Right cardiac atrium (tissue), 5 donors: ENCODE results near the gene SDS. TPM values are rescaled to one million over a fixed set of nuclear protein-coding genes. Genes with fewer than 3 reads are reported as not detected.

Experiments used
- ATAC-seq, 2 donors: fragments of 200-7000 bp; cut with Tn5 transposase; one replicate each; pipeline versions ENCODE4 v1.8.0 to v1.9.1; 2020; ENCODE audit warnings: moderate library complexity in 2 of 2, mild to moderate bottlenecking in 1 of 2
- DNase-seq, 3 donors: peaks; one replicate each; pipeline ENCODE4 v3.0.0-alpha.2; 2020
- H3K27ac ChIP-seq: one replicate; pipeline ENCODE4 v1.5.1; 2013; ENCODE audit warnings: mild to moderate bottlenecking, low read length, control low read depth, moderate library complexity
- H3K27me3 ChIP-seq: one replicate; pipeline ENCODE4 v1.6.1; 2013; ENCODE audit not compliant: control insufficient read depth, insufficient read depth
- H3K4me1 ChIP-seq: one replicate; pipeline ENCODE4 v1.6.1; 2013; ENCODE audit warnings: low read length; ENCODE audit not compliant: control insufficient read depth, insufficient read depth
- H3K4me3 ChIP-seq: one replicate; pipeline ENCODE4 v1.5.1; 2013; ENCODE audit warnings: low read length, control low read depth
- H3K9me3 ChIP-seq: one replicate; pipeline ENCODE4 v1.6.1; 2013; ENCODE audit warnings: low read length; ENCODE audit not compliant: control insufficient read depth
- WGBS: extraction: QIAGEN DNeasy Blood & Tissue Kit; methylation state at CpG from one replicate; pipeline ENCODE4 v1.1.7; 2013; 5-methylcytosine and 5-hydroxymethylcytosine counted together
- intact Hi-C, 4 donors: fragments of 100-400 bp; cut with DNase I; formaldehyde crosslinking; loops; one replicate each; pipeline versions ENCODE4 v1.11.0 to v1.14.0; 2022 to 2023
- polyA plus RNA-seq: library from polyadenylated mRNA; stranded (reverse); fragments of 200-250 nt; gene quantifications from one replicate; pipeline ENCODE4 v1.2.3, GENCODE V29; 2013
- total RNA-seq, 4 donors: library from RNA; stranded (reverse); fragmentation: NEBNext Ultra II Directional; extraction: Animal tissue kit (Norgen Biotek cat#: 25700); gene quantifications; one replicate each; pipeline ENCODE4 v1.2.1, GENCODE V29; 2021
- donor health status: healthy with polysubstance abuse.
- donor health status: DM: no; HTN: yes; CAD: no.
- donor health status: DM: no; HTN: no; CAD: no.
- donor health status: DM: no; HTN: yes; CAD: no; lungs with severe emphysema.
- donor health status: DM: yes; HTN: yes; CAD: no.

SDS gene
- total and polyA plus RNA-seq, 5 donors, result 0.26 to 0.58 (median 0.43) TPM; not detected in 1

DNA sequence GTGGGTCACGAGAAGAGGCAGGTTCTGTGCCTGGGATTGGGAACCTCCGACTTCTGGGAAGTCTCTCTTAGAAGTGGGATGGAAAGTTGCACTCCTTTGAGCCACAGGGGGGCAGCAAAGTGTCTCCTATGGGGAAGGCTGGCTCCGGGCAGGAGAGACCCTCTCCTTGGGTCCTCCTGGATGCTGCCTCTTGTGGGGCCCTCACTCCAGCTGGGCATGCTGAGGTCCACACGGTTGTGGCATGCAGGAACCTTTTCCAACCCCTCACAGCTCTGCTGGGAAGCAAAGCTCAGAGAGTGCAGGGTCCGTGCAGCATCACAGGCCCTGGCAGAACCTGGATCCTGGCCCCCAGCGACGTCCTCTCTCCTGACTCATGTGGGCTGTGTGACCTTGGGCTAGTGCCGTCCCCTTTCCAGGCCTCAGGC lies 35.9 kb upstream of the SDS start:
- 26% methylated on average over 8 of the region's 8 CpGs for WGBS
- peak; percentile 37 to 48 for ATAC-seq

DNA sequence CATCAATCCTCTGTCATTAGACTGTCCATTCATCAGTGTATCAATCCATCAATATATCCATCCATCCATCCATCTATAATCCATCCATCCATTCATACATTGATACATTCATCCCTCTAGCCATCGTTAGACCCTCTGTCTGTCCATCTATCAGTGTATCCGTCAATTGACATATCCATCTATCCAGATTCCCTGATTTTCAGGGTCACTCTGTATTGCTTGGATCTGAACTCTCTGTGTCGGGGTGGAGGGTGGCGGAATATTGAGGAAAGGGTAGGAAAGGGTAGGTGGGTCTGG lies 35.6 kb upstream of the SDS start:
- ATAC-seq (no peak), DNase-seq (no peak)
- Histone ChIP-seq H3K27me3 (no peaks in the 10 kb centered on the region), H3K9me3 (no peaks in the 10 kb centered on the region), H3K4me3 (no peak overlapping the region), H3K4me1 (no peaks in the 10 kb centered on the region), H3K27ac (no peak overlapping the region)
- 37% methylated on average over 4 of the region's 4 CpGs for WGBS
- intact Hi-C loops, result no loop called here

More for the DNA sequence above, 35.9 kb upstream of the SDS start:
- H3K4me3 ChIP-seq, result no peak overlapping the region
- no peak overlapping the region for H3K27ac ChIP-seq
- H3K4me1 ChIP-seq, result no peaks in the 10 kb centered on the region
- H3K27me3 ChIP-seq, result no peaks in the 10 kb centered on the region
- no peaks in the 10 kb centered on the region for H3K9me3 ChIP-seq
- peak; percentile 43 to 72 (median 71) for DNase-seq
- intact Hi-C loops, result loop anchor here in 1 of 4 donors (5.0 kb wide), 1 partner anchor 473 kb away; no protein-coding TSS in a partner anchor

DNA sequence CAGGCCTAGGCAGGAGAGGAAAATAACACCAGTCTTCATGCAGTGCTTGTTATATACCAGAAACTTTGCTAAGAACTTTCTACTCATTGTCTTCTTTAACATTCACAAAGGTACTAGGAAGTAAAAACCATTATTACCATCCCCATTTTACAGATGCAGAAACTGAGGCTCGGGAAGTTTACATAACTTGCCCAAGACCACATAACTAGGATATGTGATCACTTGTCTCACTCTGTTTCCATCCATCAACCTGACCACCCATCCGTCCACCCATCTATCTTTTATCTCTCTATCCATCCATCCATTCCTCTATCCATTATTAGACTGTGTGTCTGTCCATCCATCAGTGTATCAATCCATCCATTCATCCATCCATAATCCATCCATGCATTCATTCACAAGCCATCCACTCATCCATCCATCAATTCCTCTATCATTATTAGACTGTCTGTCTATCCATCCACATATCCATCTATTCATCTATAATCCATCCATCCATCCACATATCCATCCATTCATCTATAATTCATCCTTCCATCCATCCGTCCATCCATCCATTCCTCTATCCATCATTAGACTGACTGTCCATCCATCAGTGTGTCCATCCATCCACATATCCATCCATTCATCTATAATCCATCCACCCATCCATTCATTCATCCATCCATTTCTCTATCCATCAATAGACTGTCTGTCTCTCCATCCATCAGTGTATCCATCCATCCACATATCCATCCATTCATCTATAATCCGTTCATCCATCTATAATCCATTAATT lies 35.0 kb upstream of the SDS start:
- Histone ChIP-seq H3K4me1 (no peaks in the 10 kb centered on the region), H3K27ac (no peak overlapping the region), H3K27me3 (no peaks in the 10 kb centered on the region), H3K9me3 (no peaks in the 10 kb centered on the region), H3K4me3 (no peak overlapping the region)
- WGBS, result 76% methylated on average over 4 of the region's 4 CpGs
- DNase-seq (no peak), ATAC-seq (no peak)
- intact Hi-C loops, result no loop called here

DNA sequence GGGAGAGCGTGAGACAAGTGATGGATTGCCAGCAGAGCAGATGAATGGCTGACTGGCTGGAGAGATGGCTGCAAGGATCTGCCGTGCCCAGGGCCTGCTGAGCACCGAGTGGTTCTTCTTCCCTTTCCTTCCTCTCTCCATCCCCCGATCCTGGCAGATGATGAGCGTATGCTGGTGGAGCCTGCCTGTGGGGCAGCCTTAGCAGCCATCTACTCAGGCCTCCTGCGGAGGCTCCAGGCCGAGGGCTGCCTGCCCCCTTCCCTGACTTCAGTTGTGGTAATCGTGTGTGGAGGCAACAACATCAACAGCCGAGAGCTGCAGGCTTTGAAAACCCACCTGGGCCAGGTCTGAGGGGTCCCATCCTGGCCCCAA lies 34.0 kb upstream of the SDS start:
- no peaks in the 10 kb centered on the region for H3K9me3 ChIP-seq
- 45% methylated on average over 9 of the region's 9 CpGs for WGBS
- DNase-seq (no peak), ATAC-seq (no peak)
- H3K27ac ChIP-seq, result no peak overlapping the region
- H3K4me3 ChIP-seq, result no peak overlapping the region
- no peaks in the 10 kb centered on the region for H3K27me3 ChIP-seq
- H3K4me1 ChIP-seq, result no peaks in the 10 kb centered on the region
- intact Hi-C loops, result no loop called here

DNA sequence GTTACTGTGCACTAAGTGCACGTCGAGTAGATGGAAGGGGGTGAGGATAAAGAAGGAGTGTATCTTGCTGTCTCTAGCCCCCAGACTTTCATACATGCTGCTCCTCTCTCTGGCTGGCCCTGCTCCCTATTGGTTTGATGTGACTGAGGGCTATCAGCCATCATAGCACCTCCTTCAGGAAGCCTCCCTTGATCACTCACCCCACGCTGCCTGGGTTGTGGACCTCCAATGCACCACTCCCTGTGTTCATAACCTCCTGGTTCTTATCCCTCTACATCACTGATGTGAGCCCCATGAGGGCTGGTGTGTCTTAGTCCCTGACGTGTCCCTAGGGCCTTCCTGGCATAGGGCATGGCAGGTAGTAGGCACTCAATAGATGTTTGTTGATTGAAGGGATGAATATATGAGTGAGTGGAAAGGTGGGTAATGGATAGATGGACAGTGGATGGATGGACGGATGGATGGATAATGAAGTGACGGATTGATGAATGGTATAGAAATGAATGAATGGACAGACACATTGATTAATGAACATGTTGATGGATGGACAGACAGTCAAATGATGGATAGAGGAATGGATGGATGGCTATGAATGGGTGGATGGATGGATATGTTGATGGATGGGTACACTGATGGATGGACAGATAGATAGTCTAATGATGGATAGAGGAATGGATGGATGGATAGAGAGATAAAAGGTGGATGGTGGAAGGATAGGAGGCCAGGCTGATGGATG lies 33.5 kb upstream of the SDS start:
- Histone ChIP-seq H3K4me1 (no peaks in the 10 kb centered on the region), H3K27me3 (no peaks in the 10 kb centered on the region), H3K4me3 (no peak overlapping the region), H3K27ac (no peak overlapping the region), H3K9me3 (no peaks in the 10 kb centered on the region)
- WGBS, result 76% methylated on average over 6 of the region's 6 CpGs
- intact Hi-C loops, result no loop called here
- ATAC-seq (no peak), DNase-seq (no peak)

DNA sequence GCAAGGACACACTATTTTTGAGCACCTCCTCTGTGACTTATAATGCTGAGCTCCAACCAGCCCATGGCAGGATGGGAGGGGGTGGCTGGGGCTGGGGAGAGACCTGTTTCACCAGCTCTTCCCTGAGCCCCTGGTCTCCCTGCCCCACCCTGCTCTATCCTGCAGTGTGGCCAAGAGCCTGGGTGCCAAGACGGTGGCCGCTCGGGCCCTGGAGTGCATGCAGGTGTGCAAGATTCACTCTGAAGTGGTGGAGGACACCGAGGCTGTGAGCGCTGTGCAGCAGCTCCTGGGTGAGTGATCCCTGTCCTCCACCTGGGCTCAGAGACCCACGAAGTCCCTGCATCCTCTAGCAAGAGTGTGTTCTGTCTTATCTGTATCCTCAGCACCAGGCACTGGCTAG lies 32.9 kb upstream of the SDS start:
- ATAC-seq (peak in 1 of 2 donors; percentile 16), DNase-seq (no peak)
- H3K4me1 ChIP-seq, result no peaks in the 10 kb centered on the region
- 84% methylated on average over 6 of the region's 6 CpGs for WGBS
- intact Hi-C loops, result no loop called here
- H3K4me3 ChIP-seq, result no peak overlapping the region
- no peaks in the 10 kb centered on the region for H3K9me3 ChIP-seq
- H3K27me3 ChIP-seq, result no peaks in the 10 kb centered on the region
- H3K27ac ChIP-seq, result no peak overlapping the region

DNA sequence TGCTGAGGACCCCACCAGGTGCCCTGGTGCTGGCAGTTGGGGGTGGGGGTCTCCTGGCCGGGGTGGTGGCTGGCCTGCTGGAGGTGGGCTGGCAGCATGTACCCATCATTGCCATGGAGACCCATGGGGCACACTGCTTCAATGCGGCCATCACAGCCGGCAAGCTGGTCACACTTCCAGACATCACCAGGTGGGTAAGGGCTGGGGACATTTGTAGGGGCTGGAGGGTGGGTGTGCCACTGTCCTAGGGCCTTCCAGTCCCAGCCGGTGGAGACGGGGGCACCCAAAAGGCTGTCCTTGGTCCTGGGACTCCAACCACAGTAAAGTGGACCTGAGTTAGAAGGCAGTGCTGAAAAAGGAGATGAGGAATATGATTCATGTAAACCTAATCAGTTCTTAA lies 31.7 kb upstream of the SDS start:
- intact Hi-C loops, result no loop called here
- Histone ChIP-seq H3K27ac (no peak overlapping the region), H3K9me3 (no peaks in the 10 kb centered on the region), H3K27me3 (no peaks in the 10 kb centered on the region), H3K4me3 (no peak overlapping the region), H3K4me1 (no peaks in the 10 kb centered on the region)
- 81% methylated on average over 5 of the region's 5 CpGs for WGBS
- DNase-seq (no peak), ATAC-seq (no peak)

DNA sequence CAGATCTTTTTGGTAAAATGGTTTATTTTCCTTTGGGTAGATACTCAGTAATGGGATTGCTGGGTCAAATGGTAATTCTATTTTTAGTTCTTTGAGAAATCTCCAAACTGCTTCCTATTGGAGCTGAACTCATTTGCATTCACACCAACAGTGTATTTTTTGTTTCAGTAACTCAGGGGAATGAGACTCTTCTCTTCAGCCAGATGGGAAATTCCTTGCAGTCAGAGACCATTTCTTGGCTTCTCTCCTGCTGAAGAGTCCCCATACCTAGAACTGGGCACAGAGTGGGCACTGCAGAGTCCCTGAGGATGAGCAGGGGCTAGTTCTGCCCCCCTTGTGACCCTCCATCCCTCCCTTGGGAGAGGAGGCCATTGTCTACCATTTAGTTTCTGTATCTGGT lies 29.3 kb upstream of the SDS start:
- intact Hi-C loops, result no loop called here
- no peak for DNase-seq

DNA sequence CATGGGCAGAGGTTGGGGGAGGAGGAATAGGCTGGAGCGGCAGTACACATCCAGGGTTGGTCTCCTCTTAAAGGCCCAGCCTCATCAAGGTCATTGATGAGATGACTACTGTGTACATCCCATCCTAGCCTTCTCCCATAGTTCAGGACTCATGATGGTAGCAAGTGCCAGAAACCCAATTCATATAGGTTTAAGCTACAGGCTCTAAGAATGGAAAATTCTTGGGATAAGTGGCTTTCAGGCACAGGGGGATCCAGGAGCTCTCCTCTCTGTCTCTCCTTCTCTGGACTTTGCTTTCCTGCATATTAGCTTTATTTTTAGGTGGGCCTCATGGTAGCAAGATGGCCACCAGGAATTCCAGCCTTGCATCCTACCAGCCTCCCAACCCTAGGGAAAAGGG lies 24.8 kb upstream of the SDS start:
- Histone ChIP-seq H3K27me3 (no peaks in the 10 kb centered on the region), H3K9me3 (no peaks in the 10 kb centered on the region), H3K4me1 (no peaks in the 10 kb centered on the region), H3K27ac (no peak overlapping the region), H3K4me3 (no peak overlapping the region)
- DNase-seq (no peak), ATAC-seq (no peak)
- 76% methylated on average over 1 of the region's 1 CpG for WGBS
- intact Hi-C loops, result loop anchor here (5.0 to 10.0 kb wide), 3 partner anchors 114 to 234 kb away; no protein-coding TSS in a partner anchor

More for the DNA sequence above, 29.3 kb upstream of the SDS start:
- ATAC-seq, result no peak
- Histone ChIP-seq H3K4me3 (no peak overlapping the region), H3K9me3 (no peaks in the 10 kb centered on the region), H3K27ac (no peak overlapping the region), H3K27me3 (no peaks in the 10 kb centered on the region), H3K4me1 (no peaks in the 10 kb centered on the region)

DNA sequence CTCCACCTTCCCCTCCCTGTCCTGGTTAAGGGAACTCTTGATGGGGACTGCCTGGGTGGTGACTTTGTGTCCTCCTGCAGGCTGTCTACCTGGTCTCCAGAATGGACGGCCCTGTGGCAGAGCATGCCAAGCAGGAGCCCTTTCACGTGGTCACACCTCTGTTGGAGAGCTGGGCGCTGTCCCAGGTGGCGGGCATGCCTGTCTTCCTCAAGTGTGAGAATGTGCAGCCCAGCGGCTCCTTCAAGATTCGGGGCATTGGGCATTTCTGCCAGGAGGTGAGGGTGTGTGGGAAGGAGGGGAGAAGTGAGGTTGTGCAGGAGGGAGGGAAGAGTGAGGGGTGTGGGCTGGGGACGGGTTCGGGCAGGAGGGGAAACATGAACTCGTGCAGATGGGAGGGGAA lies 24.2 kb upstream of the SDS start:
- intact Hi-C loops, result loop anchor here (5.0 to 10.0 kb wide), 3 partner anchors 113 to 233 kb away; no protein-coding TSS in a partner anchor
- 65% methylated on average over 9 of the region's 9 CpGs for WGBS
- H3K4me1 ChIP-seq, result no peaks in the 10 kb centered on the region
- no peak overlapping the region for H3K4me3 ChIP-seq
- no peaks in the 10 kb centered on the region for H3K9me3 ChIP-seq
- no peaks in the 10 kb centered on the region for H3K27me3 ChIP-seq
- H3K27ac ChIP-seq, result no peak overlapping the region
- DNase-seq (no peak), ATAC-seq (no peak)

DNA sequence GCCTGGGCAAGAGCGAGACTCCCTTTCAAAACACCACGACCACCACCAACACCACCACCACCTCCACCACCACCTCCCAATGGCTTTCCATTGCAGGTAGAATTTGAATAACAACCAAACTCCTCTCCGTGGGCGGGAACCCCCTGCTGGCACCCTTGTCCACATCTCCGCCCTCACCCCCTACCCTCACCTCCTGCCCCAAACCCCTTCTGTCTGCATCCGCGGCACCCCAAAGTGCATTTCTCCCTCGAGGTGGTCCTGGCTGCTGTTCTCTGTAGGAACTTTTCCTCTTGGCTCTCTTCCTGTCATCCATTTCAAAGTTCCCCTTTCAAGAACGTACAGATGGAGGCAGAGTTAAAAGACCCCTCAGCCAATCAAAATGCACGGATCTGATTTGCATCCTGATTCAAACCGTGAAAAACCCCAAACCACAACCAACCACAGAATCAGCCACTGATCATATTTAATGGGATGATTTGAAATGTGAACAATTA lies 22.3 kb upstream of the SDS start:
- WGBS, result 35% methylated on average over 11 of the region's 11 CpGs
- ATAC-seq (no peak), DNase-seq (no peak)
- H3K27me3 ChIP-seq, result no peaks in the 10 kb centered on the region
- no peaks in the 10 kb centered on the region for H3K9me3 ChIP-seq
- H3K27ac ChIP-seq, result no peak overlapping the region
- H3K4me3 ChIP-seq, result no peak overlapping the region
- intact Hi-C loops, result loop anchor here (5.0 to 10.0 kb wide), 3 partner anchors 111 to 231 kb away; no protein-coding TSS in a partner anchor
- H3K4me1 ChIP-seq, result no peaks in the 10 kb centered on the region
